ENCODE results near the gene CREB3L1.

CREB3L1 gene

GRCh38 chr11:46346886-46347636 lies 69.6 kb downstream of the CREB3L1 start, which contains the start of gene DGKZ:
Gene DGKZ, plus strand, starts transcription at chr11:46347463. Its CDS starts 197 bp downstream, at chr11:46347660.
- DNase-seq (ENCODE audit: low read depth), result peak; percentile 62

DNA sequence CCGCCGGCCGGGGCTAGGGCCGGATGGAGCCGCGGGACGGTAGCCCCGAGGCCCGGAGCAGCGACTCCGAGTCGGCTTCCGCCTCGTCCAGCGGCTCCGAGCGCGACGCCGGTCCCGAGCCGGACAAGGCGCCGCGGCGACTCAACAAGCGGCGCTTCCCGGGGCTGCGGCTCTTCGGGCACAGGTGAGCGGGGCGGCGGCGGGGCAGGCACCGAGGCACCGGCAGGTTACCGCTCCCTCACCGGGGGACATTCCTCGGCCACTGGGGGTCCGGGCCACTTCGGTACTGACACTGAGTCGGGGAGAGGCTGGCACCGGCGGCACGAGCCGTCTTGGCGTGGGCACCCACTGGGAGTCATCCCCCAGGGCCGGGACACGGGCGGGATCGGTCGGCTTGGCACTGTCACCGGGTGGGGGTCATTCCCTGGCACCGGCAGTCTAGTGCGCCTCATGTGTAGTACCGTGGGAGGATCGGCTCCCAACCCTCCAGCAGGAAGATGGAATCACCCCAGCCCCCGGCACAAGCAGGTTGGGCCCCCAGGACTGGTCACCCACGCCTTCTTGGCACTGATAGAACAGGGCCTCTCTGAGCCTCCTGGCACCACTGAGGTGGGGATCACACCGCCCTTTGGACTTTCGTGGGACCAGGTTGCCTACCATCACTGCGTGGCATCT lies 70.3 kb downstream of the CREB3L1 start:
- DNase-seq (ENCODE audit: low read depth), result no peak

GRCh38 chr11:46348566-46349401 lies 71.3 kb downstream of the CREB3L1 start:
- DNase-seq (ENCODE audit: low read depth), result no peak

- DNase-seq (ENCODE audit: low read depth), result no peak
These were observed 73.2 kb downstream of the CREB3L1 start for GRCh38 chr11:46350695-46351094.

GRCh38 chr11:46351148-46351547 lies 73.7 kb downstream of the CREB3L1 start:
- no peak for DNase-seq (ENCODE audit: low read depth)

DNA sequence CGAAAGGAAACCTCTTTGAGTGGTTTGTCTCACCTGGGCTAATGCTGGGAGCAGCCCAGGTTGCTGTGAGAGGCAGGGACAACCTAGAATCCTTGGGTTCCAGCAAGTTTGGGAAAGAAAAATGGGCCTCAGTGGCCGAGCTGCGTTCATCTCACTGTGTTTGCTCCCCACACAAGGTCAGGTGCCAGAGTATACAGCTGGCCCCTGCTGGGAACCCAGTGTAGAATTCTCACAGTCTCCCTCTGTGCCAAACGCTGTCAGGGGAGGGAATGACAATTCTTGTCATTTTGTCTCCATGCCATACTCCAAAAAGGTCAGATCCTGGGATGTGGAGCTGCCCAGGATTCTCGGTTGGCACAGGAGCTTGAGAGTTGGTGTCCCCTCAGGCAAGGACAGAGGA lies 74.1 kb downstream of the CREB3L1 start:
- no peak for DNase-seq (ENCODE audit: low read depth)

DNA sequence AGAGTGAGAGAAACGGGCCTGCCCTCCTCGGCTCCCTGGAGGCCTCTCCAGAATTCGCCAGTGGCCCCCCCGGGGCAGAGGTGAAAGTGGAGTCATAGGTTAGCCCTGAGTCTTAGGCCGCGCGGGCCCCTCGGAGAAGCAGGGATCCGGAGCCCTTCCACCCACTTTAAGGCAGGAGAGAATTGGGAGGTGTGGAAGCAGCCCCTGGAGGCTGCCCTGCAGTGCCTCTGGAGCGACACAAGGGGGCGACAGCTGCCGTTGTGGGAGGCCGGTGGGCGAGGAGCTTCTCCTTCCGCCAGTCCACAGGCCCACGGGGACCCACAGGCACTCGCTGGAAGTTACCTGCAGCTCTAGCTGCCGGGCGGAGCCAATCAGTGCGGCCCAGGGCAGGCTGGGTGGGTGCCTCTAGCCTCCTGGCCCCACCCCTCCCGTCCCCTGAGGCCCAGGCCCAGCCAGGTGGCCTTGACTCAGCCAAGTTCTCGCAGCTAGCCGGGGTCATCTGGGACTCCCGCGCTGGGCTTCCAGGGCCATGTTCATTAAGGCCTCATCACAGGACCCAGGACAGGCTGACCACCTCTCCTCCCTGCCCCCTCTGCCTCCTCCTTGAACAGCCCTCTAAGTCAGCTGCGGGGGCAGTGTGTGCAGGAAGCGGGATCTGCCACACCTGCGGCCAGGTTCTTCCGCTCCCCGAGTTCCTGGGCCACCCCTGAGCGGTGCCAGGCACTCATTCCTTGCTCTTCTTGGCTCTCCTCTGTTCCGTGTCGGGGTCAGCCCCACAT lies 74.8 kb downstream of the CREB3L1 start:
- no peak for DNase-seq (ENCODE audit: low read depth)

DNA sequence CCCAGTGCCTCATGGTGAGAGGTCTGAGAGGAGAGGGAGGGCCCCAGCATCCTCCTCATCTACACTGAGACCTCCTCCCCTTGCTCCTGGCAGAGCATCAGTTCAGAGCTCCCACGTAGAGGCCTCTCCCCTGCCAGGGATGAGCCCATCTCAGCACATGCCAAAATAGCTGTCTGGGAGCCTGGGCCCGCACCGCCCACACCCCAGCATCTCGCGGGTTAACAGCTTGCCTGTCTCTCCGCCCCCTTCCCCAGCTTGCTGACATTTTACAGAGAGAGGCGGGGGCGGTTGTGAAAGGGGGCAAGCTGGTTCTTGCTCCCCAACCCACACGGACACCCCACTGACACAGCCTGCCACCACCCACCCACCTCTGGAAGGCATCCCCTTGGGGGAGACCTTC lies 76.2 kb downstream of the CREB3L1 start:
- no peak for DNase-seq (ENCODE audit: low read depth)

GRCh38 chr11:46356924-46357482 lies 79.5 kb downstream of the CREB3L1 start:
- DNase-seq (ENCODE audit: low read depth), result no peak

DNA sequence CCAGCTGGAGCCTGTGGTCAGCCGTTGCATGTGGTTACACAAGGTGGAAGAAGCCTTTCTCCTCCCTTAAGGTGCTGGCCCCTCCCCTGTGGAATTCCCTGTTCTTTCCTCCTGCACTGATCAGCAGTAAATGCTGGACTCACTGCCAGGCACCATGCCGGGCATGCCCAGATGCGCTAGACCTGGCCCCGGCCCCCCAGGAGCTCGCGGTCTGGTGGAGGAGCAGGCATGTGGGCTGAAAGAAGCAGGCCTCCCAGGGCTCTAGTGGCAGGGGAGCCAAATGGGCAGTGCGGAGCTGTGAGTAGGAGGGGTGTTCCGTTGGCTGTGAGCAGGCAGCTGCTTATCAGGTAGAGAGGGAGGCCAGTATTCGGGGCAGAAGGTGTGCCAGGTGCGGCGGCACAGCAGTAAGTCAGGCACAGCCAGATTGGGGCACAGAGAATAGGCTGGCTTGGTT lies 80.0 kb downstream of the CREB3L1 start:
- no peak for DNase-seq (ENCODE audit: low read depth)

DNA sequence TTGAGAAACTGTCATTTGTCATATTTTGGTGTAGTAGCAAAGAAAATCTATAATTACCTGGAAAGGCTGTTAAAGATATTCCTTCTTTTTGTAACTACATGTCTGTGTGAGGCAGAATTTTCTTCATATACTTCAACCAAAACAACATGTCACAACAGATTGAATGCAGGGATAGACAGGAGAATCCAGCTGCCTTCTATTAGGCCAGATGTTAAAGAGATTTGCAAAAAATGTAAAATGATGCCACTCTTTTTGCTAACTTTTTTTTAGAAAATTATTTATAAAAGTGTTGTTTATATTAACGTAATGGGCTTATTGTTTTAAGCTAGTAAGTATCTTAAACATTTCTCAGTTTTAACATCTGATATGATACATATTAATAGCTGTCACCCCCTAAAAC lies 82.5 kb downstream of the CREB3L1 start:
- DNase-seq (ENCODE audit: low read depth), result no peak

DNA sequence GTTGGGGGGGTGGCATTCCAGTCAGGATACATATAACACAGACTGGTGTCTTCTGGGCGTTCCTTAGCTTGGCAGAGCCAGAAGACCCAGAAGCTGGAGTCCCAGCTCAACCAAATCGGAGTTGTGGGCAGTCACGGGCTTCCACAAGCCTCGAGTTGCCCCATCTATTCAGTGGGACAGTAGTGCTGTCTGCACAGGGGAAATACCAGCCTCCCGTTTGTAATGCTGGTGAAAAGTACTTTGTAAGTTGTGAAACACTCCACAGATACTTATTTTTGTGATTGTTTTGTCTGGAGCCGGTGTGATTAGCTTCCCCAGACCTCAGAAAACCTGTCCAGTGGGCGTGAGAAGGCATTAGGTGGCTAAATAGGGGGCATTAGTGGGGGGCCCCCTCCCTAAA lies 83.4 kb downstream of the CREB3L1 start:
- DNase-seq (ENCODE audit: low read depth), result no peak

- no peak for DNase-seq (ENCODE audit: low read depth)
These were observed 84.1 kb downstream of the CREB3L1 start for GRCh38 chr11:46361283-46362155.

DNA sequence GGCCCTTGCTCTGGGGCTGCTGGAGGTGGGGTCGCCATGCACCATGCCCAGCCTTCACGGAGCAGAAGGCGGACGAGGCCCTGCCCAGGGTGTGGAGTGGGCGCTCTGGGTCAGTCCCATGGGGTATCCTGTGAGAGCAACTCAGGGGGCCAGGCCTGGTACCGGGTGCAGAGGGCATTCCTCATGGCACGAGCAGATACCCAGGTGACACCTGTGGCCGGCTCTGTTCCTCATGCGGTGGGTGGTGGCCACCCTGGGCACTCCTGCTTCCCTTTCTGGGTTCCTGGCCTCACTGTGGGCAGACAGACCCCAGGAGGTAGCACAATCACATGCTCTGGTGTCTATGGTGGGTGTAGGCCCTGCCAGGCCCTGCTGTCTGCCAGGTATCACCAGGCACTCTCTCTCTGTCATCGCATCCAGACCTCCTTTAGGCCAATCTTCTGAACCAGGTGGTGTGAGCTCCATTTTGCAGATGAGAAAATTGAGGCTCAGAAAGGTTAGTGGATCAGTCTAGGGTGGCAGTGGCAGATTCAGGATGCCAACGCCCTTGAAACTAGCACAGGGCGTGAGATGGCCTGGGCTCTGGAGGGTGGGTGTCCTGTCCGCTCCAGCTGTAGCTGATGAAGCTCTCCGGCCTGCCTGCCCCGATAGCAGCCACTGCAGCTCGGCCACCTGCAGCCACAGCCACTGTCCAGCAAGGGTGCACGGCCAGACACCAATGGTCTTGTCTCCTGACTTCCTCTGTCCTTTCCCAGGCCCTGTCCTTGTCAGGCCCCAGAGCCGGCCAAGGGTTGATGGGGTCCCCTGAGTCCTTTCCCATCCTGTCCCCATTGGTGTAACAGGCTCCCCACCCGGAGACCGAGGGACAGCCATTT lies 84.9 kb downstream of the CREB3L1 start:
- DNase-seq (ENCODE audit: low read depth), result no peak

GRCh38 chr11:46363031-46363407 lies 85.6 kb downstream of the CREB3L1 start:
- DNase-seq (ENCODE audit: low read depth), result peak; percentile 78

DNA sequence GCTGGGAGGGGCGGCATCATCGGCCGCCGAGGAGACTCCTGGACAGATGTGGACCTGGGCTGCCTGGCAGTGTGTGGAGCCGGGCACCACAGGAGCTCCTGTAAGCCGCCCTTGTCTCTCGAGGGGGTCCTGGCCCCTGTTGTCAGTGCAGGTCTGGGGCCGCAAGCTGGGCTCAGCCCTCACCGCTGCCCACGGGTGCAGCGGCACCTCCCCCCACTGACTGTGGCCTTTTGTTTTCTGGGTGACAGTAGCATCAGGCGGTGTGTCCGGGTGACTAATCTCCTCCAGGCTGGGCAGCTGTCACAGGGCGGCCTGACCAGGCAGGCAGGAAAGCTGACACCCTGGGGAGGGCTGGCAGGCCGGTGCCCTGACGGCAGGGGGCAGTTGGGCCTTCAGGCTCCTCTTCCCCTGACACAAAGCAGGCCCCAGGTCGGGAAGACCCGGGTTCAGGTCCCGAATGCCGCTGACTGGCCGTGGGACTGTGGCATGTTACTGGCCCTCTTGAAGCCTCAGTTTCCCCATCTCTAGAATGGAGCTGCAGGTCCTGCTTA lies 86.1 kb downstream of the CREB3L1 start:
- DNase-seq (ENCODE audit: low read depth), result peak; percentile 50

DNA sequence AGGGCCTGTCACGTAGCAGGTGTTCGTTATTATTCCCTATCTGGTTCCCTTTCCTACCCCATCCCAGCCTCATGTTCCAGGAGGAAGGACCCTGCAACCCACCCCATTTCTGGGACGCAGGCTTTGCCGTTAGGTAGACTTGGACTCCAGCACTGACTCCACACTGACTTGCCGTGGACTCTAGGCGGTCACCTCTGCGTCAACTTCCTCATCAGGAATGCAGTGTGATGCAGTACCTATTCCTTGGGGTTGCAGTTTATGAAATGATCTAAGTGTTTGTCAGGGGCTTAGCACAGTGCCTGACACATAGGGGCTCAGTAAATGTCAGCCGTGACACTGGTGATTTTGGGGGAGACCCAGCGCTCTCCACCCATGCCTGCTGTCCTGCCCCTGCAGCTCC lies 86.6 kb downstream of the CREB3L1 start:
- no peak for DNase-seq (ENCODE audit: low read depth)

GRCh38 chr11:46364791-46365190 lies 87.3 kb downstream of the CREB3L1 start:
- DNase-seq (ENCODE audit: low read depth), result no peak

DNA sequence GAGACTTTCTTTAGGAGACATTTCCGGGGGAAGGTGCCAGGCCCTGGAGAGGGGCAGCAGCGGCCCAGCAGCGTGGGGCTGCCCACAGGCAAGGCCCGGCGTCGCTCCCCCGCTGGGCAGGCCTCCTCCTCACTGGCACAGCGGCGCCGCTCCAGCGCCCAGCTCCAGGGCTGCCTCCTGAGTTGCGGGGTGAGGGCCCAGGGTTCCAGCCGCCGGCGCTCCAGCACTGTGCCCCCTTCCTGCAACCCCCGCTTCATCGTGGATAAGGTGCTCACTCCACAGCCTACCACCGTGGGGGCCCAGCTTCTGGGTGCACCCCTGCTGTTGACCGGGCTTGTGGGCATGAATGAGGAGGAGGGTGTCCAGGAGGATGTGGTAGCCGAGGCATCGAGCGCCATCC lies 88.8 kb downstream of the CREB3L1 start:
- no peak for DNase-seq (ENCODE audit: low read depth)
